Measurements from ENCODE around the gene COL20A1.
"Not testable (repeated sequence)": the region's sequence is repeated elsewhere in the genome, so short reads cannot be mapped to it uniquely, and the experiment has no call there.

Gene COL20A1

DNA sequence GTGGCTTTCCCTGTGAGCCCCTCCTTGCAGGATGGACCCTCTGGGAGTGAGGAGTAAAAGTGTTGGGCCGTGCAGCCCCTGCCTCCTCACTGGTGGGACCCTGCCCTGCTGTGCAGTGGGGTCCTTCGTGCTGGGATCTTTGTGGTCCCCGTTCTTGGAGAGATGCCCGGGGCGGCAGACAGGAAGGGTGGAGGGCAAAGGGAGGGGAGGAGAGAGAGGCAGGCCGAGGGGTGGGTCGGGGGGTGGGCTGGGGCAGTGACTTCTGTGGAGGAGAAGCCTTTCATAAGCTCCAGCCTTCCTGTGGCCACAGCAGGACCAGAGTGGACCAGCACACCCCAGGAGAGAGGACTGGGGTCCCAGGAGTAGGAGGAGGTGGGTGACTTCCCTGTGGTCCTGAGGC, at the start of gene COL20A1:
Gene COL20A1 (plus strand): TSS at position 283 of the 400 bp plus-strand sequence. CDS start 1,922 bp downstream, outside the sequence.
- no peak for DNase-seq (ENCODE audit: low spot score)

GRCh38 chr20:63243604-63244247, 49.3 kb upstream of the COL20A1 start:
- no peak for DNase-seq (ENCODE audit: low spot score)

DNA sequence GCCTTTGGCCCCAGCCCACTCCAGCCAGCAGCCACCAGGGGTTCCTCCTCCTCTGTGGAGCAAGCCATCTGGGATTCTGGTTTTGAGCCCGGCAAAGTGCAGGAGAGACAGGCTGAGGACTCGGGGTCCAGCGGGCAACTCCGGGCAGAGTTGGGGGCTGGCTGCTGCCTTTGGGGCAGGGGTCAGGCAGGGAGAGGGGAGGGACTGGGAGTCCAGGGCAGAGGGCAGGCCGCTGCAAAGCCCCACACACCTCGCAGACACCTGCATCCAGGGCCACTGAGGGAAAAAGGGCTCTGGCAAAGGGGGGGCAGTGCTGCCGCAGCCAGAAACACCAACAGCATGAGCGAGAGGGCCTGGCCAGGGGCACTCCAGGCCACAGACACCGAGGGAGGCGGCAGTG, 48.5 kb upstream of the COL20A1 start:
- no peak for DNase-seq (ENCODE audit: low spot score)

- DNase-seq (ENCODE audit: low spot score): no peak
Measured at GRCh38 chr20:63246490-63247288, 46.3 kb upstream of the COL20A1 start.

- DNase-seq (ENCODE audit: low spot score): no peak
Measured at GRCh38 chr20:63247671-63248228, 45.2 kb upstream of the COL20A1 start.

- no peak for DNase-seq (ENCODE audit: low spot score)
Measured at GRCh38 chr20:63248835-63249591, 44.0 kb upstream of the COL20A1 start.

DNA sequence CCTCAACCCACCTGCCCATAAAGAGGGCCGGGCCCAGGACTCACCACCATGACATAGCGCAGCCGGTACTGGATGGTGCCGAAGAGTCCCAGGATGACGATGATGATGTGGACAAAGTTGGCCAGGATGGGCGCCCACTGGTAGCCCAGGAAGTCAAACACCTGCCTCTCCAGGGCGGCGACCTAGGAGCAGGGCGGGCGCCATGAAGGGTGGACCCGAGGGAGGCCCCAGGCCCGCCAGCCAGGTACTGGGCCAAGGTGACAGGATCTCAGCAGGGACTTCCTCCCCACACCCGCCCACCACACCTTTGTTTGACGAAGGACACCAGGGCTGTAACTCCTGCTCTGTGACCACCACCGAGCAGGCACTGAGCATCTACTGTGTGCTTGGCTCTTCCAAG, 43.1 kb upstream of the COL20A1 start:
- no peak for DNase-seq (ENCODE audit: low spot score)

DNA sequence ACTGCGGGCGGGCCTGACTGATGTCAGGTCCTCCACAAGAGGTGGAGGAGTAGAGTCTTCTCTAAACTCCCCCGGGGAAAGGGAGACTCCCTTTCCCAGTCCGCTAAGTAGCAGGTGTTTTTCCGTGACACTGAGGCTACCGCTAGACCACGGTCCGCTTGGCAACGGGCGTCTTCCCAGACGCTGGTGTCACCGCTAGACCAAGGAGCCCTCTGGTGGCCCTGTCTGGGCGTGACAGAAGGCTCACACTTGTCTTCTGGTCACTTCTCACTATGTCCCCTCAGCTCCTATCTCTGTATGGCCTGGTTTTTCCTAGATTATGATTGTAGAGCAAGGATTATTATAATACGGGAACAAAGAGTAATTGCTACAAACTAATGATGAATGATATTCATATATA, 41.6 kb upstream of the COL20A1 start:
- DNase-seq (ENCODE audit: low spot score): not testable (repeated sequence)

GRCh38 chr20:63252284-63252711, 40.7 kb upstream of the COL20A1 start:
- DNase-seq (ENCODE audit: low spot score): peak; percentile 56

- no peak for DNase-seq (ENCODE audit: low spot score)
Measured at GRCh38 chr20:63253065-63253437, 39.9 kb upstream of the COL20A1 start.

- no peak for DNase-seq (ENCODE audit: low spot score)
Measured at GRCh38 chr20:63253438-63254231, 39.4 kb upstream of the COL20A1 start.

DNA sequence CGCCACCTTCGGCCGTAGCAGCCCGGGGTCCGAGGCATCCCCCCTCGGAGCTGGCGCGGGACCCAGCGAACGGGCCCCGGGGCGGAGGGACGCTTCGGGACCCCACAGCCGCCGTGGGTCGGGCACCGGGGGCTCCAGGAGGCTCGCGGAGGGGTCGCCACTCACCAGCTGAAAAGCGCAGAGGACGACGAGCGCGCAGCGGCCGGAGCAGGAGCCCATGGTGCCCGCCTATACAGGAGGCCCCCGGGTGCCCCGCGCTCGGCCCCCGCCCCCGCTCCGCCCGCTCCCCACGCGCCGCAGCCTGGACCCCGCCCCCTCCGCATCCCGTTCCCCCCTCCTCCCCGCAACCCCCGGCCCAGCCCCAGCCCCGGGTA, 38.8 kb upstream of the COL20A1 start, which contains the start of gene NKAIN4:
Gene NKAIN4 (minus strand): TSS at position 232 of the 374 bp plus-strand sequence. CDS start 13 bp downstream, at position 219.
- DNase-seq (ENCODE audit: low spot score): no peak

GRCh38 chr20:63254606-63255384, 38.2 kb upstream of the COL20A1 start:
- DNase-seq (ENCODE audit: low spot score): no peak

- no peak for DNase-seq (ENCODE audit: low spot score)
Measured at GRCh38 chr20:63255931-63256704, 36.9 kb upstream of the COL20A1 start.

- no peak for DNase-seq (ENCODE audit: low spot score)
Measured at GRCh38 chr20:63256954-63257353, 36.0 kb upstream of the COL20A1 start.

GRCh38 chr20:63257629-63258028, 35.4 kb upstream of the COL20A1 start:
- DNase-seq (ENCODE audit: low spot score): no peak

- DNase-seq (ENCODE audit: low spot score): no peak
Measured at GRCh38 chr20:63258781-63259180, 34.2 kb upstream of the COL20A1 start.

DNA sequence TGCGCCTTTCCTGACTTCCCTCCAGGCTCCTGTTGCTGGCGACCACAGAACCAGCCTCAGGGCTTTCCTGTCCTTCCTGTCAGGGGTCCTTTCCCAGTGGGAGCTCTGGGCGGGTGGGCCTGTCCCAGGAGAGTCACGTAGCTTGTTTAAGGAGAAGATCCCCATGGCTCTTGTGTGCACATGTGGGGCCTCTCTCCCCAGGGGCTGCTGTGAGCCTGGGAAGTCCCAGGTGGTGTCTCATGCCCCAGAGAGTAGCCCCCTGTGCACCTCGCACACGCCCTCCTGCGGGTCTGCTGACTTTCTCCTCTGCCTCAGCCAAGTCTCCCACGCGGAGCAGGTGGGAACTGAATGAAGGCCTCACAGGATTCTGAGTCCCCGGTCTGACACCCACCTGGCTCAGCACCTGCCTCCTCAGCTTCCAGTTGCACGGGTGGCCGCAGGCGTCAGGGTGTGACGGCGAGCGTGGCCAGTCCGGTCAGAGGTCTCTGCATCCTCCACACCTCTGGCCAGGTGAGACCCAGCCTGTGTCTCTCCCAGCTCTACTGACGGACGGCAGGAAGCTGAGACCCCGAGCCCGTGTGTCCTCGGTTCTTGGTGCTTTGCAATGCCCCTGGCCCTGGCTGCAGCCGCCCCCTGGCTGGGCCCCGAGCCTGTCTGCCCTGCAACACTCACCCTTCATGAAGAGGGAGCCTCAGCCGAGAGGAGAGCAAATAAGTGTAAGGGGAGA, 33.1 kb upstream of the COL20A1 start:
- DNase-seq (ENCODE audit: low spot score): no peak

GRCh38 chr20:63260521-63260920, 32.5 kb upstream of the COL20A1 start:
- no peak for DNase-seq (ENCODE audit: low spot score)
